ENCODE data around the gene SLC25A22. TPM values are rescaled to one million over a fixed set of nuclear protein-coding genes. Genes with fewer than 3 reads are reported as not detected.

Gene SLC25A22
- total and polyA plus RNA-seq, 9 of the 15 experiments (the other 6 are each of a cell fraction or from before 2014, with no cell fraction given) = 0.41 to 55.4 (median 11.4) TPM

DNA sequence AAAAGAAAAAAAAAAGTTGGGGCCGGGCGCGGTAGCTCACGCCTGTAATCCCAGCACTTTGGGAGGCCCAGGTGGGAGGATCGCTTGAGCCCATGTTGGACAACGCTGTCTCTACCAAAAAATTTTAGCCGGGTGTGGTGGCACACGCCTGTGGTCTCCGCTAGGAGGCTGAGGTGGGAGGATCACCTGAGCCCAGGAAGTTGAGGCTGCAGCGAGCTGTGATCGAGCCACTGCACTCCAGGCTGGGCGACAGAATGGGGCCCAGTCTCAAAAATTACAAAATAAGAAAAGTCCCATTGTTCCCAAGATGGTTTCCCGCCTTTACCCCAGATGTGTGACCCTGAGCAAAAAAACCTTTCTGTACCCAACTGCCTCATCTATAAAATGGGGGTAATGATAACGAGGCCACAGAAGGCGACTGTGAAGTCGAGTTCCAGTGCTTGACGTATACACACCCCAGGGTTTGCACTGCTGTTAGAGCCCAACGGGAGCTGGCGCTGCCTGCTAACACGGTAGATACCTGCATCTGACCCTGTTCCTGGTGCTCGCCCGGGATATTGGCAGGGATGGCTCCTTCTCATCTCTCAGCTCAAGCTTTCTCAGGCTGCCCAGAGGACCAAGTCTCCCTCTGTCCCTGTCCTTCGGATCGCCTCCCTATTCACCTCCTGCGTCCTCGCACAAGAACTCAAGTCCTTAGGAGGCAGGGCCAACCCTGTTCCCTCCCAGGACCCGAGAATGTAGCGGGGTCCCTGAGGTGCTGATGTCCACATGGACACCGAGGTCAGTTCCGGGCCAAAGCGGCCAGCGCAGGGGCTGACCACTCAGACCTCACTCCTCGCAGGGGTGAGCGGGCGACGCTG, 10.6 kb upstream of the SLC25A22 start (continued):
- TF ChIP-seq, protein P1, sequence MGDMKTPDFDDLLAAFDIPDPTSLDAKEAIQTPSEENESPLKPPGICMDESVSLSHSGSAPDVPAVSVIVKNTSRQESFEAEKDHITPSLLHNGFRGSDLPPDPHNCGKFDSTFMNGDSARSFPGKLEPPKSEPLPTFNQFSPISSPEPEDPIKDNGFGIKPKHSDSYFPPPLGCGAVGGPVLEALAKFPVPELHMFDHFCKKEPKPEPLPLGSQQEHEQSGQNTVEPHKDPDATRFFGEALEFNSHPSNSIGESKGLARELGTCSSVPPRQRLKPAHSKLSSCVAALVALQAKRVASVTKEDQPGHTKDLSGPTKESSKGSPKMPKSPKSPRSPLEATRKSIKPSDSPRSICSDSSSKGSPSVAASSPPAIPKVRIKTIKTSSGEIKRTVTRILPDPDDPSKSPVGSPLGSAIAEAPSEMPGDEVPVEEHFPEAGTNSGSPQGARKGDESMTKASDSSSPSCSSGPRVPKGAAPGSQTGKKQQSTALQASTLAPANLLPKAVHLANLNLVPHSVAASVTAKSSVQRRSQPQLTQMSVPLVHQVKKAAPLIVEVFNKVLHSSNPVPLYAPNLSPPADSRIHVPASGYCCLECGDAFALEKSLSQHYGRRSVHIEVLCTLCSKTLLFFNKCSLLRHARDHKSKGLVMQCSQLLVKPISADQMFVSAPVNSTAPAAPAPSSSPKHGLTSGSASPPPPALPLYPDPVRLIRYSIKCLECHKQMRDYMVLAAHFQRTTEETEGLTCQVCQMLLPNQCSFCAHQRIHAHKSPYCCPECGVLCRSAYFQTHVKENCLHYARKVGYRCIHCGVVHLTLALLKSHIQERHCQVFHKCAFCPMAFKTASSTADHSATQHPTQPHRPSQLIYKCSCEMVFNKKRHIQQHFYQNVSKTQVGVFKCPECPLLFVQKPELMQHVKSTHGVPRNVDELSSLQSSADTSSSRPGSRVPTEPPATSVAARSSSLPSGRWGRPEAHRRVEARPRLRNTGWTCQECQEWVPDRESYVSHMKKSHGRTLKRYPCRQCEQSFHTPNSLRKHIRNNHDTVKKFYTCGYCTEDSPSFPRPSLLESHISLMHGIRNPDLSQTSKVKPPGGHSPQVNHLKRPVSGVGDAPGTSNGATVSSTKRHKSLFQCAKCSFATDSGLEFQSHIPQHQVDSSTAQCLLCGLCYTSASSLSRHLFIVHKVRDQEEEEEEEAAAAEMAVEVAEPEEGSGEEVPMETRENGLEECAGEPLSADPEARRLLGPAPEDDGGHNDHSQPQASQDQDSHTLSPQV (IDR thresholded peaks at IDR 0.05) = no peak
- TF ChIP-seq, protein P2, sequence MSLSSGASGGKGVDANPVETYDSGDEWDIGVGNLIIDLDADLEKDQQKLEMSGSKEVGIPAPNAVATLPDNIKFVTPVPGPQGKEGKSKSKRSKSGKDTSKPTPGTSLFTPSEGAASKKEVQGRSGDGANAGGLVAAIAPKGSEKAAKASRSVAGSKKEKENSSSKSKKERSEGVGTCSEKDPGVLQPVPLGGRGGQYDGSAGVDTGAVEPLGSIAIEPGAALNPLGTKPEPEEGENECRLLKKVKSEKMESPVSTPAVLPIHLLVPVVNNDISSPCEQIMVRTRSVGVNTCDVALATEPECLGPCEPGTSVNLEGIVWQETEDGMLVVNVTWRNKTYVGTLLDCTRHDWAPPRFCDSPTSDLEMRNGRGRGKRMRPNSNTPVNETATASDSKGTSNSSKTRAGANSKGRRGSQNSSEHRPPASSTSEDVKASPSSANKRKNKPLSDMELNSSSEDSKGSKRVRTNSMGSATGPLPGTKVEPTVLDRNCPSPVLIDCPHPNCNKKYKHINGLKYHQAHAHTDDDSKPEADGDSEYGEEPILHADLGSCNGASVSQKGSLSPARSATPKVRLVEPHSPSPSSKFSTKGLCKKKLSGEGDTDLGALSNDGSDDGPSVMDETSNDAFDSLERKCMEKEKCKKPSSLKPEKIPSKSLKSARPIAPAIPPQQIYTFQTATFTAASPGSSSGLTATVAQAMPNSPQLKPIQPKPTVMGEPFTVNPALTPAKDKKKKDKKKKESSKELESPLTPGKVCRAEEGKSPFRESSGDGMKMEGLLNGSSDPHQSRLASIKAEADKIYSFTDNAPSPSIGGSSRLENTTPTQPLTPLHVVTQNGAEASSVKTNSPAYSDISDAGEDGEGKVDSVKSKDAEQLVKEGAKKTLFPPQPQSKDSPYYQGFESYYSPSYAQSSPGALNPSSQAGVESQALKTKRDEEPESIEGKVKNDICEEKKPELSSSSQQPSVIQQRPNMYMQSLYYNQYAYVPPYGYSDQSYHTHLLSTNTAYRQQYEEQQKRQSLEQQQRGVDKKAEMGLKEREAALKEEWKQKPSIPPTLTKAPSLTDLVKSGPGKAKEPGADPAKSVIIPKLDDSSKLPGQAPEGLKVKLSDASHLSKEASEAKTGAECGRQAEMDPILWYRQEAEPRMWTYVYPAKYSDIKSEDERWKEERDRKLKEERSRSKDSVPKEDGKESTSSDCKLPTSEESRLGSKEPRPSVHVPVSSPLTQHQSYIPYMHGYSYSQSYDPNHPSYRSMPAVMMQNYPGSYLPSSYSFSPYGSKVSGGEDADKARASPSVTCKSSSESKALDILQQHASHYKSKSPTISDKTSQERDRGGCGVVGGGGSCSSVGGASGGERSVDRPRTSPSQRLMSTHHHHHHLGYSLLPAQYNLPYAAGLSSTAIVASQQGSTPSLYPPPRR (CRISPR knock-in tag; IDR thresholded peaks at IDR 0.05; ENCODE audit: borderline replicate concordance) = 0 out of 2 replicates have a peak, but pooled peaks have one; percentile 12
- TF ChIP-seq, protein P3, sequence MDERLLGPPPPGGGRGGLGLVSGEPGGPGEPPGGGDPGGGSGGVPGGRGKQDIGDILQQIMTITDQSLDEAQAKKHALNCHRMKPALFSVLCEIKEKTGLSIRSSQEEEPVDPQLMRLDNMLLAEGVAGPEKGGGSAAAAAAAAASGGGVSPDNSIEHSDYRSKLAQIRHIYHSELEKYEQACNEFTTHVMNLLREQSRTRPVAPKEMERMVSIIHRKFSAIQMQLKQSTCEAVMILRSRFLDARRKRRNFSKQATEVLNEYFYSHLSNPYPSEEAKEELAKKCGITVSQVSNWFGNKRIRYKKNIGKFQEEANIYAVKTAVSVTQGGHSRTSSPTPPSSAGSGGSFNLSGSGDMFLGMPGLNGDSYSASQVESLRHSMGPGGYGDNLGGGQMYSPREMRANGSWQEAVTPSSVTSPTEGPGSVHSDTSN (CRISPR knock-in tag; IDR thresholded peaks at IDR 0.05; ENCODE audit: low read depth) = no peak
- TF ChIP-seq, protein P3 (tag; conservative IDR thresholded peaks at IDR 0.05; ENCODE audit: low read depth) = no peak
- TF ChIP-seq HDAC8 (tag; IDR thresholded peaks at IDR 0.05) (no peak), ZNF232 (CRISPR knock-in tag; IDR thresholded peaks at IDR 0.05) (no peak), PRMT5 (CRISPR knock-in tag; IDR thresholded peaks at IDR 0.05) (no peak), POLR2B (IDR thresholded peaks at IDR 0.05; ENCODE audit: low read depth, partially characterized antibody) (no peak), SMAD2 (IDR thresholded peaks at IDR 0.05; ENCODE audit: low read depth, low read length) (no peak), MBD2 (IDR thresholded peaks at IDR 0.05; ENCODE audit: borderline replicate concordance, low read depth) (no peak), ZNF75A (CRISPR knock-in tag; IDR thresholded peaks at IDR 0.05) (no peak), ZZZ3 (IDR thresholded peaks at IDR 0.05) (no peak), JUNB (CRISPR knock-in tag; conservative IDR thresholded peaks at IDR 0.05) (no peak)
- TF ChIP-seq, protein P4, sequence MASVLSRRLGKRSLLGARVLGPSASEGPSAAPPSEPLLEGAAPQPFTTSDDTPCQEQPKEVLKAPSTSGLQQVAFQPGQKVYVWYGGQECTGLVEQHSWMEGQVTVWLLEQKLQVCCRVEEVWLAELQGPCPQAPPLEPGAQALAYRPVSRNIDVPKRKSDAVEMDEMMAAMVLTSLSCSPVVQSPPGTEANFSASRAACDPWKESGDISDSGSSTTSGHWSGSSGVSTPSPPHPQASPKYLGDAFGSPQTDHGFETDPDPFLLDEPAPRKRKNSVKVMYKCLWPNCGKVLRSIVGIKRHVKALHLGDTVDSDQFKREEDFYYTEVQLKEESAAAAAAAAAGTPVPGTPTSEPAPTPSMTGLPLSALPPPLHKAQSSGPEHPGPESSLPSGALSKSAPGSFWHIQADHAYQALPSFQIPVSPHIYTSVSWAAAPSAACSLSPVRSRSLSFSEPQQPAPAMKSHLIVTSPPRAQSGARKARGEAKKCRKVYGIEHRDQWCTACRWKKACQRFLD (CRISPR knock-in tag; IDR thresholded peaks at IDR 0.05) = no peak

Data from K562 (cell line).